Right ventricle myocardium inferior (tissue), 1 donor: ENCODE data around the gene CHST8. TPM values are rescaled to one million over a fixed set of nuclear protein-coding genes. Genes with fewer than 3 reads are reported as not detected.

ENCODE experiments used
- ATAC-seq: fragments of 200-7000 bp; cut with Tn5 transposase; one replicate; pipeline ENCODE4 v1.9.1; 2020; ENCODE audit warnings: mild to moderate bottlenecking, moderate library complexity
- DNase-seq: peaks from one replicate; pipeline ENCODE4 v3.0.0; 2021; ENCODE audit errors: missing footprints
- intact Hi-C: fragments of 100-400 bp; cut with DNase I; formaldehyde crosslinking; loops from one replicate; pipeline ENCODE4 v1.11.0; 2022
- total RNA-seq: library from RNA; stranded (reverse); fragmentation: NEBNext Ultra II Directional; extraction: Animal tissue kit (Norgen Biotek cat#: 25700); gene quantifications from one replicate; pipeline ENCODE4 v1.2.1, GENCODE V29; 2021
- donor health status: DM: no; HTN: yes; CAD: no; lungs with severe emphysema.

CHST8 gene
- total RNA-seq, 1 donor from 2014 or later, result 0.27 TPM

DNA sequence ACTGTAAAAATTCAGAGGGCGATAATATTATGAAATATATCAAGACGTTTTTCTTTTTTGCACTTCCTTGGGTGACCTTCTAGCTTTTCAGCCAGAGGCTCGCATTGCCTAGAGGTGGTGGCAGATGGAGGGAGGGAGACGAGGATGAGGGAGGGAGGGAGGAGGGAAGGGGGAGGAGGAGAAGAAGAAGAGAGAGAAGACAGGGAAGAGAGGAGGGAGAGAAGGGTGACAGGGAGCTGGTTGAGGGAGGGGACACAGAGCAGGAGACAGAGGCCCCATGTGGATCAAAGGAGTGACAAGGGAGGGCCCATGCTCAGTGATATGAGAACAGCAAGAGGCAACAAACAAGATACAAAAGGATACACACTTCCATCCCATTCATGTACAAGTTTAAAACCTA, 166.9 kb downstream of the CHST8 start:
- no peak for DNase-seq
- intact Hi-C loops, result no loop called here
- ATAC-seq, result no peak

DNA sequence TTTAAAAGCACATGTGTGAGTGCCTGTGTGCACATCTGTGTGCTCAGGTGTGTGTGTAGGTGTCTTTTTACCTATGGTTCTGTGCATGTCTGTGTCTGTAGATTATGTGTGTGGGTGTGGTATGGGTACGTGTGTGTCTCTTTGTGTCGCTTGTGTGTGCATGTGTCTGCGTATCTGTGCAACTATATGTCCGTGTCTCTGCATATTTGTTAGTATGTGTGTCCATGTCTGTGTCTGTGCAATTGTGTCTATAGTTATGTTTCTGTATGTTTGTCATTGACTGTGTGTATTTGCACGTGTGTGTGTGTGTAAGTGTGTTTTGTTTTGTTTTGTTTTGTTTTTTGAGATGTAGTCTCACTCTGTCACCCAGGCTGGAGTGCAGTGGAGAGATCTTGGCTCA, 167.6 kb downstream of the CHST8 start:
- intact Hi-C loops, result no loop called here
- DNase-seq (peak; percentile 5), ATAC-seq (no peak)

DNA sequence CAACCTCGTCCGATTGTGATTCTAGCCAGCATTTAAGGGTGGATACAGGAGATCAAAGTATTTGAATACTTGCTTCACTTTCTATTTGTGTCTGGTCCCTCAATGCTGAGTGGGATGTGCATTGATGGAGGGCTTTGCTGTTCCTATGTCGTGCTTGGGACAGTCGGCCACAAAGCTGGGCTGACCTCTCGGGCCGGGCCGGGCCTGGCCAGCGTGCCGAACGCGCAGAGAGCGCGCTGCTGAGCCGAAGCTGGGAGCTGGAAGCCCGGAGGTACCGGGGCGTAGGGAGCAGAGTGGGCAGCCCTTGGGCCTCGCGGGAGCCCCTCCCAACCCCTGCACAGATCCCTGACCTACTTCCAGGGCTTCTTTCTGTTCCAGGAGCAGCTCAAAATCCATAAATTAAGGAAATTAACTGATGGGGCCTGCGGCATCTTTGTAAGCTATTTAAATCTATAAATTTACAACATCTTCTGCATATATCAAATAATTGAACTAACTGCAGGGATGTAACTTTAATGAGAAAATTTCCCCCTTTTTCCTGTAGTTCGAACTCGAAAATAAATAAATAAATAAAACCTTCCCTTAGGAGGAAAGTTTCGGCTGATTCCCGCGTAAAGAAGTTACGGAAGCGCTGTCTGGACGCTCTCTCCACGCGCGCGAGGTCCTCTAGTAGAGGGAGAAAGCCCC, 173.1 kb downstream of the CHST8 start:
- intact Hi-C loops, result loop anchor here (1.0 to 2.0 kb wide), 2 partner anchors 110 to 204 kb away; no protein-coding TSS in a partner anchor
- DNase-seq (peak; percentile 70), ATAC-seq (no peak)

DNA sequence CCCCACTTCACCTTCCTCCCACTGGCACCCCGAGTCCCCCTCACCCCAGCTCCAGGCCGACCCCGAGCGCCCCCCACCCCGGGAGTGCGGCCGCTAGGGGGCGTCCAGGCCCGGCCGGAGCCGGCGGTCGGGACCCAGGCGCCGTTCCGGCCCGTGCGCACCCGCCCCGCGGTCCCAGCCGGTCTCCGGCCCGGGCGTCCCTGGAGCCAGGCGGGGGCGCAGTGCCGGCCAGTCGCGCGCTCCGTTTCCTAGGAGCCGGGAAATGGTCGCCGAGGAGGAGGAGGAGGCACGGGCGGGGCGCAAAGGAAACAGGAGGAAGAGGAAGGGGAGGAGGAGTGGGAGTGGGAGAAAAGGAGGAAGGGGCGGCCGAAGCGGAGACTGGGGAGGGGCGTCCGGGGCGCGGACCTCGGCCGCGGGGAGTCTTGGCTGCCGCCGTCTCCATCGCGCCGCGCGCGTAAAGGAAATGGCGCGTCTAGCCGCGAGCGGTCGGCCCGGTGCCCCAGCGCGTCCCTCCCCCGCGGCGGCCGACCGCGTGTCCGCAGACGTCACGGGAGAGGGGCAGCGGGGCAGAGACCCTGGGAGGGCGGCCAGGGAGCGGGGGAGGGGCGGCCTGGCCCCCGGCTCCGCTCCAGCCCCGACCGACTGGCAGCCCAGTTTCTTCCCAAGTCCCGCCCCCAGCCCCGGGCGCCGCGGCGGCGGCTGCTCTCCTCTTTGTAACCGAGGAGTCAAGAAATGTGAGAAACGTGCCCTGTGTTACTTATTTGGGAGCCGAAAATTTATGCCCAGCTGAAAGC, 173.8 kb downstream of the CHST8 start:
- DNase-seq, result peak; percentile 94
- peak; percentile 88 for ATAC-seq
- intact Hi-C loops, result loop anchor here (1.0 to 2.0 kb wide), 3 partner anchors 89 to 203 kb away; no protein-coding TSS in a partner anchor

DNA sequence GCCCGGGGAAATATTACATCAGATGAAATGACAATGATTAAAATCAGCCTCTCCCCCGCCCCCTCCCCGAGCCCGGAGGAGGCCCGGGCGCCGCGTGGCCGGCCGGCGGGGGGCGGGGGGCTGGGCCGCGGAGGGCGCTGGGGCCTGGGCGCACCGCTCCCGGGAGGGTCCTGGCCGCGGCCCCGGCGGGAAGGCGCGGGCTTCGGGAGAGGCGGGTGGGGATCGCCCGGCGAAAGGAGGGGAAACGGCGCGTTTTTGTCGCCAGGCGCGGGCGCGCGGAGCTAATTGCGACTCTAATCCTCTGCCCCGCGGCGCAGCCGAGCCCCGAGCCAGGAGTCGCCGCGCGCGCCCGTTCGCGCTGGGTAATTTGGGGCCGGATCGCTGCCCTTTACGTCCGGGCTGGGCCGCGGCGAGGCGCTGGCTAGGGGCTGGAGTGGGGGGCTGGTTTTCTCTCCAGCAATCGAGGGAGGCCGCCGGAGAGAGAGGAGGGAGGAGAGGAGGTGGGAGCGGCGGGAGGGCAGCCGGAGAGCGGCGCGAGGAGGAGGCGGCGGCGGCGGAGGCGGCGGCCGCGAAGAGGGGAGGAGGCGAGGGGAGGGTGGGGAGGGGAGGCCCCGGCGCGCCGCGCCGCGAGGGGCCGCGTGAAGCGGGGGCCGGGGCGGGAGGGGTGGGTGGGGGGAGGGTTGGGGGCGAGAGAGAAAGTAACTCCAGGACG, 174.6 kb downstream of the CHST8 start, which contains the start of gene KCTD15:
KCTD15 (plus strand) TSS at position 707 of the 712 bp plus-strand sequence. CDS start 3,585 bp downstream, outside the sequence.
- ATAC-seq (peak; percentile 15), DNase-seq (peak; percentile 71)
- intact Hi-C loops, result loop anchor here (1.0 kb wide), 1 partner anchor 88 kb away; no protein-coding TSS in a partner anchor

DNA sequence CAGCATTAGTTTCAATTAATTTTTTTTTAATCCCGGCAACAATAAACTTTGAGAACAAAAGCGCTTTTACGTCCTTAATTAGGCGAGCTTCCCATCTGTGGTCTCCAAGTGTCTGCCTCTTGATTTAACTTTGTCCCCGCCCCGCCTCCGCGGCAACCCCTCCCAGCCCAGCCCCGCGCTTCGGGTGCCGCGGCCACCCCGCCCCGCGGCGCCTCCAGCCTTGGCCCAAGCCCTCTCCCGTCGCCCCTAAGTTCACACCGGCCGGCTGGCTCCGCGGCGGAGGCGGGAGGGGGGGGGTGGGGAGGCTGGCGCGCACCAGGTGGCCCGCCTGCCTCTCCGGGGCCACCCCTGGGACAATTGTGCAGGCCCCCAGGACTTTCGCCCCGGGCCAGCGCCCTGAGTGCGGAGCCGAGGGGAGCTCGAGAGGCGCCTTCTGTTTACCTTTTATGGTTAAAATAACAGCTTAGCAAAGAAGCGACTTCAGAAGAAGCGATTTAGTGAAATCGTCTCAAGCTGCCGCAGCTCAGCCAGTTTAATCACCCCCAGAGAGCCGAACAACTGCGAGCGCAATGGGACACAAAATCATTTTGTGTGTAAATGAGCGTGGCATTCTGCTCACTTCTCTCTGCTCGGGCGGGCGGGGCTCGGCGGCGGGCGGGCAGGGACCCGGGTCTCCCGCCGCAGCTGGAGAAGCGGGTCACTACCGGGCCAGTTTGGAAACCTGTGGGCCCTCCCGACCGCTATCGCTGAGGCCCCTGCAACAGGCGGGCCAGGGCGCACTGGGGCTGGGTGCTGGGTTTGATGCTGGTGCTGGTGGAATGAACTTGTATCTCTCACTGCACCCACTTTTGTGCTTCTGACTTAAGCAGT, 176.3 kb downstream of the CHST8 start:
- intact Hi-C loops, result loop anchor here (2.0 kb wide), 1 partner anchor 17 kb away; no protein-coding TSS in a partner anchor
- ATAC-seq (peak; percentile 40), DNase-seq (peak; percentile 76)

DNA sequence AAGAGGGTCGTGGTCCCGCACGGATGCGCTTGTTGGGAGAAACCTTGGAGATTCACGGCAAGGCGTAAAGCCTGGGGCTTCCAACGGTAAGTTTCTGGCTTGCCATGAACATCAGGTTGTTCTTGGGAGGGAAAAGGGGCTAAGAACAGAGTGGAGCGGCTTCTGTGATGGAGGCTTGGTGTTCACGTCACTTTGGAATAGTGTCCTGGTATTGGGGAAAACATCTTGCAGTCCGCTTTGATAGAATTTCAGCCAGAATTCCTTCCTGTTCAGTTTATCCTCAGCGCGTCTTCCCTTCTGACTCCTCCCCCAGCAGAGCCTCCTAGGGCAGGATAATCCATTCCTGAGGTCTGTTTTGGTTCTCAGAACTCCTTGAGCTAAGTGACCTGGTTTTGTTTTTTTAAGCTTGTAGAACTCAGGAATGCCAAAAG, 176.9 kb downstream of the CHST8 start:
- ATAC-seq (no peak), DNase-seq (peak; percentile 42)
- intact Hi-C loops, result loop anchor here (2.0 kb wide), 1 partner anchor 16 kb away; no protein-coding TSS in a partner anchor

DNA sequence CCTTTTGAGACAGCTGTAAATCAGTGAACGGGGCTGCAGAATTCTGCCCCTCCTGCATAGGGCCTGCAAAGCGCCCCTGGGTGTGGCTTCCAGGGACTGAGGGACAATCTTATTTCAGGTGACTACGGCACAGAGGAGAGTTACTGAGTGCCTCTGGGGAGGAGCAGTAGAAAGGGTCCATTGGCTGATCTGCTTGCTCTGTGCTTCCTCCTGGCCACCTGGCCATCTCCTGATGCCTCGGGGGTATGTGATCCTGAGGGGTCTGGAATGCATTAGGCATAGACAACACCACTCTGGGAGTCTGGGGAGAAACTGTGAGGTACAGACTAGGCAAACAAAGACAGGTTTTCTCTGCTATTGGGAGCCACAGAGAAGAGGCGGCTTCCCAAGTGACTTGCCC, 177.7 kb downstream of the CHST8 start:
- intact Hi-C loops, result loop anchor here (2.0 kb wide), 1 partner anchor 15 kb away; no protein-coding TSS in a partner anchor

DNA sequence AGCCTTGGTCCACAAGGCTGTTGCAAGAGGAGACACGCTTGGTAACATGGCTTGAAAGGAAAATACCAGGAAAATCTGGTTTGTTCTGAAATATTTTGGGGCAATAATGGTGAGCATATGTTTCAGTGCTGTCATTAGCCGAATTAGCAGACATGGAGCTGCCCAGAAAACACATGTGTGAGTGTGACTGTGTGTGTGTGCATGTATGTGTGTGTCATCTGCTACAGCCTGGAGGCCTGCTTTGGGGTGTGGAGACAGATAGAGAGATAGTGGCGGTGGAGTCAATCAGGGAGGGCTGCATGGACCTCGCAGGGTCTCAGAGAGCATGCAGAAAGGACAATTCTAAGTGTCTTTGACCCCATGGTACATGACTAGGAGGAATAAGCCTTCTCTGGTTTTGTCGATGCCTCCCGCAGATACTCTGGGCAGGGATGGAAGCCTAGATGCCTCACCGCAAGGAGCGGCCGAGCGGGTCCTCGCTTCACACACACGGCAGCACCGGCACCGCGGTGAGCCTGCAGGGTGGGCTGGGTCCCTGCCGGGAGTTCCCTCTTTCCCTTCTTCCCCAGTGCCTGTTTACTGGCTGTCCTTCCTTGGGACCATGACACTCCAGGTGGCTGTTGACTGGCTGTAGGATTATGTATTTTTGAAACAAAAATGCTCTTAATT, 178.4 kb downstream of the CHST8 start:
- ATAC-seq (no peak), DNase-seq (no peak)
- intact Hi-C loops, result no loop called here

More for the DNA sequence above, 177.7 kb downstream of the CHST8 start:
- ATAC-seq (no peak), DNase-seq (peak; percentile 48)

DNA sequence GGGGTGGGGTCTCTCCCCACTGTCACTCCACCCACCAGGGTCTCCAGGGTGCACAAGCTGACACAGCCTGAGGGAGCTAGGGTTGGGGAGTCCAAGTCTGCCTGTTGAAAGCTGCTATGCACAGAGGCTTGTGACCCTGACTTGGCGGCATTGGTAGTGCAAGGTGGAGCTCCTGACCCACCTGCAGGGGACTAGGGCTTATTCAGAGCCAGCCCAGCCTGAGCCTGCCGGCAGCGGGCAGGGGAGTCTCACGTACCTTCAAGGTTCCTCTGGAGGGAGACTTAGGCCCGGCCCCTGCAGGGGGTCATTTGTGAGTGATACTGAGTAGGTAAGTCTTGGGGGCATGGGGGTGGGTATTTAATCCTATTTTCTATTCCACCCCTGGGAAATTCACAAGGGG, 179.7 kb downstream of the CHST8 start:
- DNase-seq (peak; percentile 27), ATAC-seq (no peak)
- intact Hi-C loops, result no loop called here

DNA sequence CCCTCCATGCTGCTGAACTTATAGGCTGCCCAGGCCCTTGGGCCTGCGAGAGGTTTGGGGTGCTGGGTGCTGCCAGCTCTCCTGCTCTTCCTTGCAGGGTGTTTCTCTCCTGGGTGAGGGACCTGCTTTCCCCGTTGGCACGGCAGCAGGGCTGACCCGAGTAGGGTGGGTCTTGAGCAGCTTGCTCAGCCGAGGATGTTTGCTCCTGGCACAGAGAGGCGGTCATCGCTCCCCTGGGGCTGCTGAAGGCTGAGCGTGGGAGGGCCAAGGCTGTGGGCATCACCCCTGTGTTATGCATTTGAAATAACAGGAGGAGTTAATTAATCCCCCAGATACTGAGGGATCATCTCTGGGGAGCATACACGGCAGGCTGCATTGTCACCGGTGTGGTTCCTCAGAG, 180.2 kb downstream of the CHST8 start:
- intact Hi-C loops, result no loop called here
- ATAC-seq (no peak), DNase-seq (peak; percentile 57)

DNA sequence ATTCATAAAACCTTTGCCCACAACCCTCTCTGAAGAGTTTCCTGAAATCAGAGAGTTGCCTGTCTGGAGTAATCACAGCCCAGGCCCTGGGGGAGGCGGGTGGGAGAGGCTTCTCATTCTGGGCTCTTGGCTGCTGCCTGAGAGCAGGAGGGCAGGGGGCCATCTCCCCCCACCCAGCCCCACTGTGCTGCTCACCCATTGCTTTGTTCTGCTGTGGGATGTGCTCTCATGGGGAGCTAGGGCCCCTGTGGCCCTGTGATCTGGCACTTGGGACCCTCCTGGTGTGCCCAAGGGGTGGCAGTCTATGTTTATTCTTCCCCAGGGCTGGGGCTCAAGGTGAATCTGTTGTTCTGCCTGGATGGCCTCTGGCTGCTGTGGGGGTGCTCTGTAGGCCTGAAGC, 181.0 kb downstream of the CHST8 start:
- ATAC-seq, result no peak
- intact Hi-C loops, result no loop called here
- peak; percentile 25 for DNase-seq

DNA sequence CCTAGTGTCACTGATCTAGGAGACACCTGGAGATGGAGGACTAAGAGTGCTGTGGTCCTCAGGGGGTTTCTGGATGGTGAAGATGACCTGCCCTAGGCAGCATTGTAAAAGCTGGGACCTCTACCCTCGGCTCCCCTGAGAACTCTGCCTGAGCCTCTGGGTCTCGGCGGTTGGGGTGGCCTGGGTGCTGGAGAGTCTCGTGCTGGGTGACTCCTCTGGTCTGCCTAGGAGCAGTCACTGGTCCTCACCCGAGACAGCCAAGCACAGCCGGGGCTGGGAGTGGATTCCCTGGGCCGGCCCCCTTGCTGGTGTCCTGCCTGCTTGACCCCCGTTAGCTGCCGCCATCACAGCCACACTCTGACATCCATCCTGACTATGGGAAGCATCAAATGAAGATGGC, 181.6 kb downstream of the CHST8 start:
- ATAC-seq, result no peak
- peak; percentile 61 for DNase-seq
- intact Hi-C loops, result no loop called here

DNA sequence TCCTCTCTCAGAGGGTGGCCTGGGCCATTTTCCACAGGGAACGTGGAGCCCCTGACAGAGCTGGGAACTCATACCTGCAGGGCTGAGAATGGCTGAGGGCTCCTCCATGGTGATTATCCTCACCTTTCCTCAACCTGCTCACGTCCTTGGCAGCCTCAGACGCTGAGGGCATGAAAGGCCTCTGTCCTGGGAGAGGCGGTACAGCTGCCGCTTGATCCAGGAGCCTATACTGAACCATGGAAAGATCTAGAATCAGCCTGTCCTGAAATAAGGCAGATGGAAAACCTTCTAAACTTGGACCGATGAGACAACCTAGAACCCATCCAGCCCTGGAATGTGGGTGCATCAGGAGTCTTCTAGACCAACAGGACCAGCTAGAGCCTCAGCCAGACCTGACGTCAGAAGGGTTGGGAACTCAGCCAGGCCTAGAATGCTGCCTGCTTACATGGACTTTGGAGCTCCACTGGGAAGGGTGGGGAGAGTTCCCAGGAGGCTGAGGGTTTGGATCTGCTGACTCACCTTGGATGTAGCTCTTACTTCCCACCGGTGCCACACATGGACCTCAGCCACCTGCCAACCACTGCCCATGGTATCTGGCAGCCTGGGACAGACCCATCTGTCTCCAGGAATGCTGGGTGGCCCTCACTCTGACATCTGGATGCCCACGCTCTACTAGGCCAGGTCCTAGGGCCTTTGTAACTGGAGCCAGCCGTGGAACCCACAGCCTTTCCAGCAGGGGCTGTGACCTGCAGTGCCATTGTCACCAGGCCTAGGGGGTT, 182.5 kb downstream of the CHST8 start:
- peak; percentile 75 for ATAC-seq
- intact Hi-C loops, result no loop called here
- peak; percentile 77 for DNase-seq

DNA sequence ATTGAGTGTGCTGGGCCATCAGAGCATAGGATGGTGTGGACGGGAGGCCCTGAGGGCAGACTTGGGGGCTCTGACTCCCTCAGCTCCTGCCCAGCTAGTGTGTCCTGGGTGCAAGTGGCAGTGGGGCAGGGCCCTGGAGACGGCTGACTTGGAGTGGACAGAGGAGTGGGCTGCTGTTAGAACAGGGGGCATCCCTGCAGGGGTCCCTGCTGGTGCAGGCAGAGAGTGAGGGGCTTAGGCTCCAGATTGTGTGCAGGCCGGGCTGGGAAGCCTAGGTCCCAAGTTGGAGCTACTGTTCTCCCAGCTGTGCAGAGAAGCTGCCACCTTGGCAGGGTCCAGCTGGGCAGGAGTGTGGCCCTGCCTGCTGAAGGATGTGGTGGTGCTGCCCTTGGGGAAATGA, 183.6 kb downstream of the CHST8 start:
- DNase-seq, result peak; percentile 18
- ATAC-seq, result no peak
- intact Hi-C loops, result no loop called here

DNA sequence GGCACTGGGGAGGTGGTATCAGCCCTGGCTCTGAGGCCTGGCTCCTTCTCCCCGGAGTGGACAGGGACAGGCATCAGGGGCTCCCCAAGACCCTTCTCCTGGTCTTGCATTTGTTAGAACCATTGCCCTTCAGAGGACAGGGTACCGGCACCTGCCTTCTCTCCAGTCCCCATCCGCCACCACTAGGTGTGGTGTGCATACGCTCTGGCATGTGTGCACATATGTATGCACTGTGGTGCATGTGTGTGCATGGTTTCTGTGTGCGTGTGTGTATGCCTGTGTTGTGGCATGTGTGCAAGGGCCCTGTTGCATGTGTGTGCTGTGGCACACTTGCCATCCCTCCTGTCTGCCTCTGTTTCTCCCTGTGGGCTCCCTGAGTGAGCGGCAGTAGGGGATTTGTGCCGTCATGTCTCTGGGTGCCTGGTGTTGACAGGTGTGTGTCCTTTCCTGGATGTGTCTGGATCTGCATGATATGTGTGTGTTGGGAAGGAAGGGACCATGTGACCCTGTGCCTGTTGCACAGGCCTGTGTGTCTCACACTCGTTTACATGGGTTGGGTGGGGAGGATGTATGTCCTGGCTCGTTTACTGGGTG, 184.2 kb downstream of the CHST8 start:
- intact Hi-C loops, result no loop called here
- ATAC-seq (no peak), DNase-seq (peak; percentile 59)
